Upper lobe of left lung (tissue), 4 donors: ENCODE measurements around the gene NACC2.

Experiments used
- CTCF ChIP-seq, 6 experiments: fragments of 450-650 bp in 4 of 6; fragments of 200-600 bp in 2 of 6; sonication (generic) in 2 of 6; IDR thresholded peaks; one replicate each; pipeline ENCODE4 v1.5.1; 2016 to 2019; ENCODE audit warnings: antibody characterized with exemption in 6 of 6
- EP300 ChIP-seq, 4 donors: sonication (generic); formaldehyde crosslinking; IDR thresholded peaks; one replicate each; pipeline ENCODE4 v1.5.1; 2017; ENCODE audit warnings: antibody characterized with exemption in 4 of 4, control low read depth in 2 of 4
- POLR2AphosphoS5 ChIP-seq, 2 donors: sonication (generic); formaldehyde crosslinking; IDR thresholded peaks; one replicate each; pipeline ENCODE4 v1.5.1; 2017; ENCODE audit warnings: antibody characterized with exemption in 2 of 2

- TF ChIP-seq EP300 (IDR thresholded peaks at IDR 0.05) (no peak), CTCF (IDR thresholded peaks at IDR 0.05) (no peak), POLR2AphosphoS5 (IDR thresholded peaks at IDR 0.05) (no peak)
These were observed 24.8 kb upstream of the NACC2 start for GRCh38 chr9:136119883-136120393.
